Activated naive CD4-positive, alpha-beta T cell treated with anti-CD3 and anti-CD28 coated beads, Interleukin-2, amount 10 ng/mL, durations not matched to agents 7 days and 5 days (primary cell): ENCODE results near the gene E2F2.
A peak's percentile ranks its signal among the peaks of the same experiment; 100 is the strongest.
"Not testable (repeated sequence)": the region's sequence is repeated elsewhere in the genome, so short reads cannot be mapped to it uniquely, and the experiment has no call there.

Source experiments
- CTCF ChIA-PET: fragments of 350-600 bp; sonication (Branson Sonifier 250); formaldehyde crosslinking; loops from one replicate; lab custom pipeline; 2021; ENCODE audit warnings: antibody characterized with exemption; lab: Charles Lee
- DNase-seq: peaks from one replicate; pipeline ENCODE4 v3.0.0-alpha.2; 2020
- H3K27ac Mint-ChIP-seq: one replicate; pipeline ENCODE4 v1.8.0; 2021; ENCODE audit warnings: mild to moderate bottlenecking, moderate library complexity, mixed read lengths
- H3K27me3 Mint-ChIP-seq: one replicate; pipeline ENCODE4 v1.8.0; 2021; ENCODE audit warnings: mild to moderate bottlenecking, mixed read lengths
- H3K36me3 Mint-ChIP-seq: one replicate; pipeline ENCODE4 v1.8.0; 2021; ENCODE audit warnings: mixed read lengths
- H3K4me1 Mint-ChIP-seq: one replicate; pipeline ENCODE4 v1.8.0; 2021; ENCODE audit warnings: mixed read lengths
- H3K4me3 Mint-ChIP-seq: one replicate; pipeline ENCODE4 v1.8.0; 2021; ENCODE audit warnings: mild to moderate bottlenecking, moderate library complexity, mixed read lengths
- H3K9me3 Mint-ChIP-seq: one replicate; pipeline ENCODE4 v1.8.0; 2021; ENCODE audit warnings: mixed read lengths

The E2F2 gene

DNA sequence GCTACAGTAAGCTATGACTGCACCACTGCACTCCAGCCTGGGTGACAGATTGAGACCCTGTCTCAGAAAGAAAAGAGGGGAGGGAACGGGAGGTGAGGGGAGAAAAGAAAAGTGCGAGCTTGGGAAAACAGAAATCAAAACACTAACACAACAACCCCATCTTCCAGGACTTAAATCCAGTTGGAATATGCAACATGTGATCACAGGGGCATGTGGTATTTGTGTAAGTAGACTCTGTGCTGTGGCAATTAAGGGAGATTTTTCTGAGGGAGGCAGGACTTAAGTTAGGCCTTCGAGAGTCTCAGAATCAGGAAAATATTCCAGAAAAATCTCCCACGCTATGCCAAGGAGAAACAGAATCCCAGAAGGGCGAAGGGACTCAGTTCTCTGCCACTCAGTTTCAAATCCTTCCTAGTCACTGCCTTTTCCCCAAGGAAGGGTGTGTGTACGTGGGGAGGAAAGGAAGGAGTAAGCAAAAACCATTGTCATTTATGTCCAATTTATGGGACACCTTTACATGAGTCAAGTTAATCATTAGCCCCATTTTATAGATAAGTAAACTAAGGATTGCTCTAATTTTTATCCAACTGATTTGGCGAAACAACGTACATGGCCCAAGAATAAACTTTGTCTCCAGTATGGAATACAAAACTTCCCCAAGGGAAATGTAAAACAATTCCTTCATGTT is 16.0 kb upstream of the E2F2 start:
- CTCF ChIA-PET = interaction anchor here (0.9 to 22.3 kb wide), 3 partner anchors 50 to 118 kb away, joined by 3 to 715 read pairs (median 16); no protein-coding TSS in a partner anchor
- no peak overlapping the region for H3K27ac Mint-ChIP-seq
- H3K4me1 Mint-ChIP-seq = peaks cover 8% of the 10 kb centered on the region
- no peaks in the 10 kb centered on the region for H3K9me3 Mint-ChIP-seq
- peaks cover 25% of the 10 kb centered on the region for H3K27me3 Mint-ChIP-seq
- H3K4me3 Mint-ChIP-seq = no peak overlapping the region
- DNase-seq = no peak
- H3K36me3 Mint-ChIP-seq = no peaks in the 10 kb centered on the region

DNA sequence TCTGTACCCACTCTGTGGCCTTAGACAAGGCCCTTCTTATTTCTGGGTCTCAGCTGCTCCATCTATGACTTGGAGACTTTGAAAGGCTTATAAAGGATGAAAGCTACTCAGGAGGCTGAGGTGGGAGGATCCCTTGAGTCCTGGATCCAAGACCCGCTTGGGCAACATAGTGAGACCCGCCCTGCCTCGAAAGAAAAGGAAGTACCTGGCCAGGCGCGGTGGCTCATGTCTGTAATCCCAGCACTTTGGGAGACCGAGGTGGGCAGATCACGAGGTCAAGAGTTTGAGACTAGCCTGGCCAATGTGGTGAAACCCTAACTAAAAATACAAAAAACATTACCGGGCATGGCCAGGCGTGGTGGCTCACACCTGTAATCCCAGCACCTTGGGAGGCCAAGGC is 14.8 kb upstream of the E2F2 start:
- no peak overlapping the region for H3K4me3 Mint-ChIP-seq
- no peak overlapping the region for H3K27ac Mint-ChIP-seq
- no peaks in the 10 kb centered on the region for H3K9me3 Mint-ChIP-seq
- H3K4me1 Mint-ChIP-seq = peaks cover 9% of the 10 kb centered on the region
- CTCF ChIA-PET = interaction anchor here (1.1 to 22.3 kb wide), 13 partner anchors 9 to 120 kb away, joined by 3 to 715 read pairs (median 8); partner anchors contain the start of gene ID3
- peaks cover 20% of the 10 kb centered on the region for H3K27me3 Mint-ChIP-seq
- H3K36me3 Mint-ChIP-seq = no peaks in the 10 kb centered on the region
- DNase-seq = no peak

DNA sequence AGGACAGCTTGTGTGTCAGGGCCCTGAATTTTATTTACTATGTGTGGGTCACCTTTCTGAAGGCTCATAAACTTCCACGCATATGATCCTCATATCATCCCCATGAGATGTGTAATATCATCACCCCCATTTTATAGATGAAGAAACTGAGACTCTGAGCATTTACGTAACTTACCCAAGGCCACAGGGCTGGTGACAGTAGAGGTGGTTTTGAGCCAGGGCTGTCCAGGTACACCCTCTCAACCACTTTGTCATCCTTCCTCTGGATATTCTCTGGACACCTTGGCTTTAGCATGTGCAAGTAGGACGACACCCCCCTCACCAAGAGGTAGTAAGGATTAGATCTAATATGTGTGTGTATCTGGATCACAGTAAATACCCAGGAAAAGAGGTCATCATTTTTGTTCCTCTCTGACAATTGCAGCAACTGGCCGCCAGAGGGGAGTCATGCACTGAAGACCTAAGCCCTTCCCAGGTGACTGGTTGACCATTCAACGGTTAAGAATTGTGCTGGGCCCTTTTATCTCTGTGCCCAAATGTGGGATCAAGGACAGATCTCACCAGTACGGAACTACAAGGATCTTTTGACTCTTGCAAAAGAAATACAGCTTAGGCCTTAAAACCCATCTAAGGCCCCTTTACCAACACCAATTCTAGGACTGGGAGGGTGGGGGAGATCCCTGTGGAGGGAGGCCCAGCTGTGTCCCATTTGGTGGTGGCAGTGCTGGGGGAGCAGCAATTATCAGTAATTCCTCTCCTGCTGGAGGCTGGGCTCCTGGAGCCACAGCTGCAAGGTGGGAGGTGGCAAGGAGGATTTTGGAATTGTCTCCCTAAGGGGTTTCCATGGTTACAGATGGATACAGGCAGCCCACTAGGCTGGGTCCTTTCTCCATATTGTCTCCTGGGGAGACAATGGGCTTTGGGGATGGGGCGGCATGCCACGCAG is 13.7 kb upstream of the E2F2 start:
- H3K9me3 Mint-ChIP-seq = no peaks in the 10 kb centered on the region
- peak; percentile 80 for DNase-seq
- peaks cover 19% of the 10 kb centered on the region for H3K27me3 Mint-ChIP-seq
- H3K27ac Mint-ChIP-seq = no peak overlapping the region
- CTCF ChIA-PET = interaction anchor here (0.7 to 22.3 kb wide), 26 partner anchors 10 to 372 kb away, joined by 3 to 715 read pairs (median 4); partner anchors contain the start of genes E2F2 and ID3
- H3K4me1 Mint-ChIP-seq = peaks cover 17% of the 10 kb centered on the region
- H3K36me3 Mint-ChIP-seq = no peaks in the 10 kb centered on the region
- H3K4me3 Mint-ChIP-seq = no peak overlapping the region

DNA sequence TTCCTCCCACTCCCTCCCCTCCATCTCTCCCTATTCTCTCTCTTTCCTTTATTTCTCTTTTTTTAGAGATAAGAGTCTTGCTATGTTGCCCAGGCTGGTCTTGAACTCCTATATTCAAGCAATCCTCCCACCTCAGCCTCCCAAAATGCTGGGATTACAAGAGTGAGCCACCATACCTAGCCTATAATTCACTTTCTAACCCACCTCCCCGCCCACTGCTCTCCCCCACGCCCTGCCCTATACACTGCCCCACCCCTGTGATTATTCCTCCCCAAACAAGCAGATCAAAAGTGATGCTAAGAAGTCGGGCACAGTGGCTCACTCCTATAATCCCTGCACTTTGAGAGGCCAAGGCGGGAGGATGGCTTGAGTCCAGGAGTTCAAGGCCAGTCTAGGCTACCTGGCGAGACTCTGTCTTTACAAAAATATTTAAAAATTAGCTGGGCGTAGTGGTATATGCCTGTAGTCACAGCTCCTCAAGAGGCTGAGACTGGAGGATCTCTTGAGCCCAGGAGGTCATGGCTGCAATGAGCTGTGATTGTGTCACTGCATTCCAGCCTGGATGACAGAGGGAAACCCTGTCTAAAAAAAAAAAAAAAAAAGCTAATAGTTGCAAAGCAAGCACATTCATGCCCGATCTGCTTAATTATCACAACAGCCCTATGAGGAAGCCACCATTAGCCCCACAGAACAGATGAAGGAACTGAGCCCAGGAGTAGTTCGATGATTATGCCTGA is 12.8 kb upstream of the E2F2 start:
- DNase-seq = no peak
- CTCF ChIA-PET = interaction anchor here (1.5 to 22.3 kb wide), 9 partner anchors 10 to 121 kb away, joined by 3 to 715 read pairs (median 14); partner anchors contain the start of gene E2F2
- Mint-ChIP-seq H3K27ac (no peak overlapping the region), H3K9me3 (no peaks in the 10 kb centered on the region), H3K4me3 (no peak overlapping the region), H3K4me1 (peaks cover 21% of the 10 kb centered on the region), H3K27me3 (peaks cover 19% of the 10 kb centered on the region), H3K36me3 (no peaks in the 10 kb centered on the region)

DNA sequence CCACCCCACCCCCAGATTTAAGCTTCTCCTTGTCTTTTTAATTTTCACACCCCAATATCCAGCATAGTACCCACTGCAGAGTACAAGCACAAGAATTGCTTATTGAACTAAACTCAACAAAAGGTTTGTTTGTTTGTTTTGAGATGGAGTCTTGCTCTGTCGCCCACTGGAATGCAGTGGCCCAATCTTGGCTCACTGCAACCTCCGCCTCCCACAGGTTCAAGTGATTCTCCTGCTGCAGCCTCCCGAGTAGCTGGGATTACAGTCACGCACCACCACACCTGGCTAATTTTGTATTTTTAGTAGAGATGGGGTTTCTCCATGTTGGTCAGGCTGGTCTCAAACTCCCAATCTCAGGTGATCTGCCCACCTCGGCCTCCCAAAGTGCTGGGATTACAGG is 11.9 kb upstream of the E2F2 start:
- CTCF ChIA-PET = interaction anchor here (10.2 to 22.3 kb wide), 2 partner anchors 46 to 91 kb away, joined by 220 to 715 read pairs; no protein-coding TSS in a partner anchor
- not testable (repeated sequence) for H3K36me3 Mint-ChIP-seq, H3K27ac Mint-ChIP-seq, DNase-seq, H3K9me3 Mint-ChIP-seq, H3K4me3 Mint-ChIP-seq
- Mint-ChIP-seq H3K4me1 (peaks cover 18% of the 10 kb centered on the region), H3K27me3 (peaks cover 19% of the 10 kb centered on the region)

DNA sequence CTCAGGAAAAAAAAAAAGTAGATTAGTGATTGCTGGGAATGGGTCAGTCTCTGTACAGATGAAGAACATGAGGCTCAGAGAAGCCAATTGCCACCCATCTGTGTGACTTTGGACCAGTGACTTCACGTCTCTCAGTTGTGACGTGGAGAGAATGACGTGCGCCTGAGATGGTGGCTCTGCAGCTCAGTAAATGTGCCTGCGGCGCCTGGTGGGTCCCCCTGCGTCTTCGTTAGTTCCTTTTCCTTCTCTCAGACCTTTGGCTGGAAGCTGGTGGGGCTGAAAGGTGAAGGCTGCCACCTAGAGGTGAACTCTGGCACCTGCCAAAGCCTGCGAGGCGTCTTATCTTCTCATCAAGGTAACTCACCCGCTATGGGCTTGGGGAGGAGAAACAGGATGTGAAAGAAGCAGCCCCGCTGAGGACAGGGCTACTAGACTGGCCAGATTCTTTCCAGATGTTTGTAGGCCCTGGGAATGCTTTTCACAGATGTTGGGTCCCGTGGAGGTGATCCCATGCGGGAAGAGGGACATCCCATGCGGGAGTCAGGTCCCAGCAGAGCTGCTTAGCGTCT is 8.7 kb upstream of the E2F2 start:
- Mint-ChIP-seq H3K36me3 (no peaks in the 10 kb centered on the region), H3K27me3 (peaks cover 4% of the 10 kb centered on the region), H3K9me3 (no peaks in the 10 kb centered on the region), H3K4me3 (no peak overlapping the region), H3K27ac (peak overlapping the region; percentile 63), H3K4me1 (peaks cover 28% of the 10 kb centered on the region)
- CTCF ChIA-PET = interaction anchor here (0.6 to 22.3 kb wide), 22 partner anchors 8 to 442 kb away, joined by 3 to 715 read pairs (median 4); partner anchors contain the start of genes E2F2 and TCEA3
- DNase-seq = peak; percentile 96

DNA sequence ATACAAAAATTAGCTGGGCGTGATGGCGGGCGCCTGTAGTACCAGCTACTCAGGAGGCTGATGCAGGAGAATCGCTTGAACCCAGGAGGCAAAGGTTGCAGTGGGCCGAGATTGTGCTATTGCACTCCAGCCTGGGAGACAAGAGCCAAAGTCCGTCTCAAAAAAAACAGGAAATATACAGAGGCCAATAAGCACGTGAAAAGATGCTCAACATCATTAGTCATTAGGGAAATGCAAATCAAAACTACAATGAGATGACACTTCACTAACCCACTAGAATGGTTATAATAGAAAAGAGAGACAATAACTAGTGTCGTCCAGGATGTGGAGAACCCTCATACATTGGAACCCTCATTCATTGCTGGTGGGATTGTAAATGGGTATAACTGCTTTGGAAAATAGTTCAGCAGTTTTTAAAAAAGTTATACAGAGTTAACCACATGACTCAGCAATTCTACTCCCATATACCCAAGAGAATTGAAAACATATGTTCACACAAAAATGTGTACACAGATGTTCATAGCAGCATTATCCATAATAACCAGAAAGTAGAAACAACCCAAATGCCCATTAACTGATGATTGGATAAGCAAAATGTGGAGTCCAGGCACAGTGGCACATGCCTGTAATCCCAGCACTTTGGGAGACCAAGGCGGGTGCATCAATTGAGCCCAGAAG is 6.4 kb upstream of the E2F2 start:
- Mint-ChIP-seq H3K27ac (no peak overlapping the region), H3K4me3 (no peak overlapping the region), H3K9me3 (no peaks in the 10 kb centered on the region), H3K27me3 (peaks cover 4% of the 10 kb centered on the region), H3K4me1 (peaks cover 44% of the 10 kb centered on the region), H3K36me3 (no peaks in the 10 kb centered on the region)
- DNase-seq = no peak
- CTCF ChIA-PET = interaction anchor here (0.7 to 10.2 kb wide), 3 partner anchors 13 to 40 kb away, joined by 3 to 220 read pairs (median 3); no protein-coding TSS in a partner anchor

DNA sequence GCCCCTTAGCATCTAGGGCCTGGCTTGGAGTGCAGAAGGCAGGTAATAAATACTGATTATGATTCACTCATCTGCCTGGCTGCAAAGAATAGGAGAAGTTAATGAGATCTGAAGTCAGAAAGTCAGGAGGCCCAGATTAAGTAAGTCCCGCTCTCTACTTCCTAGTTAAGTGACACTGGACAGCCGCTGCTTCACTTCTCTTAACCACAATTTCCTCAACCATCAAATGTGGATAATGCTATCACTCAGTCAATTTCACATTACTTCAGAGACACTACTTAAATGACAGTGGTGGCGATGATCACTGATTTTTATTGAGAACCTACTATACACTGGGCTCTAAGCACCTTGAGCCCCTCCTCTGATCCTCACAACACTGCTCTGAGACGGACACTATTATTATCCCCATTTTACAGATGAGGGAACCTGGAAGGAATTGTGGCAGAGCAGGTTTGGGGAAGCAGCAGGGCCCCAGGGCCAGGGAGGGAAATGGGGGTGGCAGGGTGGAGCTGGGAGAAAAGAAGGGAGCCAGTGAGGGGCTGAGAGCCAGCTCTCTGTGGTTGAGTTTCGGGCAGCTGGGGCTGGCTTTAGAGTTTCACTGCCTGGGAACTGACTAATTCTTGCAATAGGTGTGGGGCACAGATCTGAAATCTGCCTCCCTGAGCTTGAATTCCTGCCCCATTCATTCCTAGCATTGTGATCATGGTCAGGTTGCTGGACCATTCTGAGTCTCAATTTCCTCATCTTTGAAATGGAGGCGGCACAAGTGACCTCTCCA is 2.4 kb upstream of the E2F2 start:
- peaks cover 14% of the 10 kb centered on the region for H3K36me3 Mint-ChIP-seq
- no peaks in the 10 kb centered on the region for H3K27me3 Mint-ChIP-seq
- no peak overlapping the region for H3K27ac Mint-ChIP-seq
- peaks cover 58% of the 10 kb centered on the region for H3K4me1 Mint-ChIP-seq
- no peaks in the 10 kb centered on the region for H3K9me3 Mint-ChIP-seq
- no peak for DNase-seq
- no peak overlapping the region for H3K4me3 Mint-ChIP-seq
- CTCF ChIA-PET = interaction anchor here (1.1 to 10.2 kb wide), 7 partner anchors 11 to 172 kb away, joined by 3 to 220 read pairs (median 4); no protein-coding TSS in a partner anchor

DNA sequence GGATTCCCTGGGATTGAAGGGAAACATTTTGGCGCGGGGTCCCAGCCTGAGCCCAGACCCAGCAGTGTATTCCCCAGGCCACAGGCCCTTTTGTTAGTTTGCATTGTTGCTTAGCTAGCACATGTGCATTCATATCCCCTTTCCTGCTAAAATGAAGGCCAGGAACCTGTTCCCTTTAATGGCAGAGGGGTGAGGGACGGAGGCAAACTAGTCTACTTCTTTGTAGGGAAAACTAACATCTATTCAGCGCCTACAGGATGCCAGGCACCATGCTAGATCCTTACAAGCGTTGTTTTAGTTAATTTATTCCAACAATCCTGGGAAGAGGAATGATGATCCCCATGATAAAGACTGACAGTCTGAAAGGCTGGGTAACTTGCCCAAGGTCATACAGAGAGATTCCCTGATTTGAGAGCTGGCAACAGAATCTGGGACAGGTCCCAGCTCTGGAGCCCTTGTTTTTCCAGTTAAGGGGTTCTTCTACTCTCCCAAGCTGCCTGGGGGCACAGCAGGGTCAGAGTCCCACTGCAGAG is 595 bp upstream of the E2F2 start:
- Mint-ChIP-seq H3K27ac (peak overlapping the region; percentile 94), H3K27me3 (no peaks in the 10 kb centered on the region), H3K9me3 (no peaks in the 10 kb centered on the region), H3K4me1 (peaks cover 69% of the 10 kb centered on the region), H3K4me3 (peak overlapping the region; percentile 94), H3K36me3 (peaks cover 26% of the 10 kb centered on the region)
- DNase-seq = no peak
- CTCF ChIA-PET = interaction anchor here (0.9 to 10.9 kb wide), 8 partner anchors 8 to 170 kb away, joined by 3 to 137 read pairs (median 4); no protein-coding TSS in a partner anchor

DNA sequence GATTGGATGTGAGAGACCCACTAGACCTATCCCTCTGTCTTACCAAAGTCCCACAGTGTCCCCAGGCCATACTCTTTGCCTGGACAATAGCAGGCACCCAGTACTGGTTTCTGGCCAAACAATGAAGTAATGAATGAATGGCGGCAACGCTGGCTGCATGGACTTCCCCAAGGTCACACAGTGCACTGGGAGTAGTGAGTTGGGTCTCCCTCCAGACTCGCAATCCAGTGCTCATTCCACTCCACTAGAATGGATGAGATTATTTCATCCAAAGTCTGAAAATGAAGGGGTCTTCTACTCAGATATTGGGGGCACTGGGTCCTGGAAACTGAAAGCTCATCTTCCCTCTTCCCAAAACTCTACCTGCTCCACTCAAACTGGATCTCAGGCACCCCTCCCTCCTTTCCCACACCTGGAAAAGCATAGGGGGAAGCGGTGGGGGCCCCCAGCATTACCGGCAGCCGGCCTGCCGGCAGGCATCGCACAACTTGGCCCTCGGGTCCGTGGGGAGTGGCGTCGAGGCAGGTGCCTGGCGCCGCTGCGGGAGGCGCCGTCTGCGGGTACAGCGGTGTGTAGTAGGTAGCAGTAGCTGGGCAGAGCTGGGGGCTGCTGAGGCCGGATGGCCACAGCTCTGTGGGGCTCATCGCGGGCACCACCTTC is 816 bp downstream of the E2F2 start:
- Mint-ChIP-seq H3K27me3 (no peaks in the 10 kb centered on the region), H3K4me1 (peaks cover 80% of the 10 kb centered on the region), H3K36me3 (peaks cover 37% of the 10 kb centered on the region), H3K4me3 (peak overlapping the region; percentile 95), H3K27ac (peak overlapping the region; percentile 96), H3K9me3 (no peaks in the 10 kb centered on the region)
- peak; percentile 52 for DNase-seq
- CTCF ChIA-PET = interaction anchor here (1.1 to 10.9 kb wide), 6 partner anchors 10 to 107 kb away, joined by 4 to 137 read pairs (median 4); no protein-coding TSS in a partner anchor
